Mucosa of rectum (tissue), 2 donors: ENCODE data around the gene CC2D2B.
A peak's percentile ranks its signal among the peaks of the same experiment; 100 is the strongest.
"Not testable (repeated sequence)": the region's sequence is repeated elsewhere in the genome, so short reads cannot be mapped to it uniquely, and the experiment has no call there.

Experiments
- H3K27ac ChIP-seq, 2 donors: one replicate each; pipeline ENCODE4 v1.7.0; 2013; ENCODE audit warnings: inconsistent platforms in 2 of 2, low read depth in 2 of 2, low read length in 2 of 2
- H3K27me3 ChIP-seq, 2 donors: one replicate each; pipeline ENCODE4 v1.7.0; 2013; ENCODE audit warnings: low read length in 2 of 2; ENCODE audit not compliant: control insufficient read depth in 2 of 2, insufficient read depth in 2 of 2
- H3K36me3 ChIP-seq, 2 donors: one replicate each; pipeline ENCODE4 v1.7.0; 2013; ENCODE audit warnings: low read length in 2 of 2; ENCODE audit not compliant: control insufficient read depth in 2 of 2, insufficient read depth in 2 of 2
- H3K4me1 ChIP-seq, 2 donors: one replicate each; pipeline ENCODE4 v1.7.0; 2013; ENCODE audit warnings: low read length in 2 of 2, mild to moderate bottlenecking in 1 of 2; ENCODE audit not compliant: control insufficient read depth in 2 of 2, insufficient read depth in 2 of 2
- H3K4me3 ChIP-seq, 2 donors: one replicate each; pipeline ENCODE4 v1.7.0; 2013; ENCODE audit warnings: low read length in 2 of 2
- H3K9ac ChIP-seq, 2 donors: one replicate each; pipeline ENCODE4 v1.7.0; 2013; ENCODE audit warnings: low read length in 2 of 2, low read depth in 1 of 2, mild to moderate bottlenecking in 1 of 2
- H3K9me3 ChIP-seq, 2 donors: one replicate each; pipeline ENCODE4 v1.7.0; 2013; ENCODE audit warnings: low read length in 2 of 2; ENCODE audit not compliant: control insufficient read depth in 2 of 2
- donor health status: healthy.
- donor health status: Normal muscosa, but diverticular disease.

Gene CC2D2B

GRCh38 chr10:95906677-95907455 lies 909 bp upstream of the CC2D2B start:
- H3K36me3 ChIP-seq = peaks cover 0 to 2% of the 10 kb centered on the region in 2 donors
- H3K4me1 ChIP-seq = peaks cover 0 to 6% of the 10 kb centered on the region in 2 donors
- H3K9ac ChIP-seq = peak overlapping the region; percentile 61 to 64
- no peaks in the 10 kb centered on the region for H3K9me3 ChIP-seq
- H3K27ac ChIP-seq = peak overlapping the region; percentile 70 to 77
- H3K4me3 ChIP-seq = peak overlapping the region; percentile 86 to 87
- H3K27me3 ChIP-seq = no peaks in the 10 kb centered on the region

GRCh38 chr10:95908450-95908849 lies 675 bp downstream of the CC2D2B start:
- H3K9me3 ChIP-seq = no peaks in the 10 kb centered on the region
- no peak overlapping the region for H3K27ac ChIP-seq
- no peak overlapping the region for H3K9ac ChIP-seq
- no peaks in the 10 kb centered on the region for H3K36me3 ChIP-seq
- no peaks in the 10 kb centered on the region for H3K27me3 ChIP-seq
- H3K4me3 ChIP-seq = peak overlapping the region in 1 of 2 donors; percentile 86
- H3K4me1 ChIP-seq = peaks cover 0 to 6% of the 10 kb centered on the region in 2 donors

- Histone ChIP-seq H3K9ac (no peak overlapping the region), H3K36me3 (no peaks in the 10 kb centered on the region), H3K9me3 (no peaks in the 10 kb centered on the region), H3K27me3 (no peaks in the 10 kb centered on the region), H3K27ac (no peak overlapping the region), H3K4me1 (peaks cover 0 to 6% of the 10 kb centered on the region in 2 donors), H3K4me3 (no peak overlapping the region)
These were observed 1.8 kb downstream of the CC2D2B start for GRCh38 chr10:95909561-95909960.

- H3K9ac ChIP-seq, H3K4me3 ChIP-seq, H3K4me1 ChIP-seq, H3K27ac ChIP-seq, H3K36me3 ChIP-seq, H3K27me3 ChIP-seq, H3K9me3 ChIP-seq: not testable (repeated sequence)
These were observed 8.3 kb downstream of the CC2D2B start for GRCh38 chr10:95916039-95916438.

- no peaks in the 10 kb centered on the region for H3K27me3 ChIP-seq
- no peak overlapping the region for H3K4me3 ChIP-seq
- H3K36me3 ChIP-seq = no peaks in the 10 kb centered on the region
- no peak overlapping the region for H3K27ac ChIP-seq
- H3K9me3 ChIP-seq = no peaks in the 10 kb centered on the region
- no peaks in the 10 kb centered on the region for H3K4me1 ChIP-seq
- no peak overlapping the region for H3K9ac ChIP-seq
These were observed 13.1 kb downstream of the CC2D2B start for GRCh38 chr10:95920798-95921426.

GRCh38 chr10:95925033-95925432 lies 17.3 kb downstream of the CC2D2B start:
- Histone ChIP-seq H3K27ac (no peak overlapping the region), H3K9ac (no peak overlapping the region), H3K36me3 (no peaks in the 10 kb centered on the region), H3K9me3 (no peaks in the 10 kb centered on the region), H3K4me3 (no peak overlapping the region), H3K27me3 (no peaks in the 10 kb centered on the region), H3K4me1 (no peaks in the 10 kb centered on the region)

GRCh38 chr10:95935429-95935828 lies 27.7 kb downstream of the CC2D2B start:
- H3K9me3 ChIP-seq = peaks cover 0 to 2% of the 10 kb centered on the region in 2 donors
- H3K27ac ChIP-seq = no peak overlapping the region
- no peak overlapping the region for H3K4me3 ChIP-seq

GRCh38 chr10:95941115-95941514 lies 33.3 kb downstream of the CC2D2B start:
- Histone ChIP-seq H3K4me3 (no peak overlapping the region), H3K9ac (no peak overlapping the region), H3K27ac (no peak overlapping the region), H3K27me3 (no peaks in the 10 kb centered on the region), H3K4me1 (no peaks in the 10 kb centered on the region), H3K9me3 (peaks cover 0 to 2% of the 10 kb centered on the region in 2 donors), H3K36me3 (no peaks in the 10 kb centered on the region)

More at GRCh38 chr10:95935429-95935828, 27.7 kb downstream of the CC2D2B start:
- H3K4me1 ChIP-seq = no peaks in the 10 kb centered on the region
- no peaks in the 10 kb centered on the region for H3K27me3 ChIP-seq
- H3K36me3 ChIP-seq = no peaks in the 10 kb centered on the region
- H3K9ac ChIP-seq = no peak overlapping the region

- no peaks in the 10 kb centered on the region for H3K36me3 ChIP-seq
- H3K27me3 ChIP-seq = no peaks in the 10 kb centered on the region
- no peak overlapping the region for H3K9ac ChIP-seq
- H3K27ac ChIP-seq = no peak overlapping the region
- H3K4me1 ChIP-seq = no peaks in the 10 kb centered on the region
- no peak overlapping the region for H3K4me3 ChIP-seq
- H3K9me3 ChIP-seq = peaks cover 0 to 2% of the 10 kb centered on the region in 2 donors
These were observed 55.6 kb downstream of the CC2D2B start for GRCh38 chr10:95963202-95963990.

- Histone ChIP-seq H3K27me3 (no peaks in the 10 kb centered on the region), H3K9ac (no peak overlapping the region), H3K36me3 (no peaks in the 10 kb centered on the region), H3K27ac (no peak overlapping the region), H3K4me1 (no peaks in the 10 kb centered on the region), H3K4me3 (no peak overlapping the region), H3K9me3 (peaks cover 0 to 2% of the 10 kb centered on the region in 2 donors)
These were observed 56.2 kb downstream of the CC2D2B start for GRCh38 chr10:95963991-95964389.
